Raji (cell line): ENCODE data around the gene NSMCE4A.

Experiments used
- POLR2A ChIP-seq: IDR thresholded peaks from 2 replicates; pipeline ENCODE4 v1.6.1; 2011; ENCODE audit warnings: low read depth, low read length, control low read depth; ENCODE audit not compliant: insufficient read depth

NSMCE4A gene

GRCh38 chr10:121994429-121994941 lies 19.5 kb upstream of the NSMCE4A start:
- TF ChIP-seq POLR2A, result no peak

GRCh38 chr10:121990015-121990677 lies 15.1 kb upstream of the NSMCE4A start:
- no peak for TF ChIP-seq POLR2A

- no peak for TF ChIP-seq POLR2A
These were observed 13.6 kb upstream of the NSMCE4A start, which contains the start of gene TACC2 for GRCh38 chr10:121988361-121989324. TSS of gene TACC2 (plus strand) at chr10:121989163. CDS start at chr10:122021982, 32,819 bp downstream.

- no peak for TF ChIP-seq POLR2A
These were observed 9.4 kb upstream of the NSMCE4A start for GRCh38 chr10:121984463-121984862.

- TF ChIP-seq POLR2A, result no peak
These were observed 8.8 kb upstream of the NSMCE4A start for GRCh38 chr10:121983852-121984251.

- no peak for TF ChIP-seq POLR2A
These were observed 6.3 kb upstream of the NSMCE4A start for GRCh38 chr10:121981346-121981745.

- TF ChIP-seq POLR2A, result no peak
These were observed 3.5 kb upstream of the NSMCE4A start for GRCh38 chr10:121978511-121978910.

GRCh38 chr10:121976607-121977006 lies 1.6 kb upstream of the NSMCE4A start:
- TF ChIP-seq POLR2A, result no peak

- no peak for TF ChIP-seq POLR2A
These were observed 474 bp upstream of the NSMCE4A start for GRCh38 chr10:121975295-121976086.

- TF ChIP-seq POLR2A, result no peak
These were observed 940 bp downstream of the NSMCE4A start for GRCh38 chr10:121974019-121974534.

- no peak for TF ChIP-seq POLR2A
These were observed 9.0 kb downstream of the NSMCE4A start for GRCh38 chr10:121965996-121966395.

GRCh38 chr10:121961456-121961855 lies 13.6 kb downstream of the NSMCE4A start:
- TF ChIP-seq POLR2A, result no peak

- TF ChIP-seq POLR2A, result no peak
These were observed 15.3 kb downstream of the NSMCE4A start for GRCh38 chr10:121959671-121960070.

GRCh38 chr10:121956111-121957061 lies 18.6 kb downstream of the NSMCE4A start:
- TF ChIP-seq POLR2A, result no peak
